ENCODE results near the gene ENTPD8. TPM values are rescaled to one million over a fixed set of nuclear protein-coding genes. Genes with fewer than 3 reads are reported as not detected.

ENTPD8 gene
- total RNA-seq, 4 donors from 2014 or later = 0.21 TPM; not detected in 3

GRCh38 chr9:137464291-137464999 is 23.3 kb upstream of the ENTPD8 start:
- intact Hi-C loops (cut with DNase I; ENCODE audit: low total_unique reads) = no loop called here
- Histone ChIP-seq H3K27me3 (no peaks in the 10 kb centered on the region), H3K4me1 (peaks cover 0 to 6% of the 10 kb centered on the region in 2 donors), H3K4me3 (no peak overlapping the region), H3K27ac (no peak overlapping the region), H3K36me3 (no peaks in the 10 kb centered on the region), H3K9me3 (no peaks in the 10 kb centered on the region)
- TF ChIP-seq POLR2A (IDR thresholded peaks at IDR 0.05) = no peak
- TF ChIP-seq, protein P1, sequence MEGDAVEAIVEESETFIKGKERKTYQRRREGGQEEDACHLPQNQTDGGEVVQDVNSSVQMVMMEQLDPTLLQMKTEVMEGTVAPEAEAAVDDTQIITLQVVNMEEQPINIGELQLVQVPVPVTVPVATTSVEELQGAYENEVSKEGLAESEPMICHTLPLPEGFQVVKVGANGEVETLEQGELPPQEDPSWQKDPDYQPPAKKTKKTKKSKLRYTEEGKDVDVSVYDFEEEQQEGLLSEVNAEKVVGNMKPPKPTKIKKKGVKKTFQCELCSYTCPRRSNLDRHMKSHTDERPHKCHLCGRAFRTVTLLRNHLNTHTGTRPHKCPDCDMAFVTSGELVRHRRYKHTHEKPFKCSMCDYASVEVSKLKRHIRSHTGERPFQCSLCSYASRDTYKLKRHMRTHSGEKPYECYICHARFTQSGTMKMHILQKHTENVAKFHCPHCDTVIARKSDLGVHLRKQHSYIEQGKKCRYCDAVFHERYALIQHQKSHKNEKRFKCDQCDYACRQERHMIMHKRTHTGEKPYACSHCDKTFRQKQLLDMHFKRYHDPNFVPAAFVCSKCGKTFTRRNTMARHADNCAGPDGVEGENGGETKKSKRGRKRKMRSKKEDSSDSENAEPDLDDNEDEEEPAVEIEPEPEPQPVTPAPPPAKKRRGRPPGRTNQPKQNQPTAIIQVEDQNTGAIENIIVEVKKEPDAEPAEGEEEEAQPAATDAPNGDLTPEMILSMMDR (IDR thresholded peaks at IDR 0.05) = no peak
- DNase-seq = no peak

DNA sequence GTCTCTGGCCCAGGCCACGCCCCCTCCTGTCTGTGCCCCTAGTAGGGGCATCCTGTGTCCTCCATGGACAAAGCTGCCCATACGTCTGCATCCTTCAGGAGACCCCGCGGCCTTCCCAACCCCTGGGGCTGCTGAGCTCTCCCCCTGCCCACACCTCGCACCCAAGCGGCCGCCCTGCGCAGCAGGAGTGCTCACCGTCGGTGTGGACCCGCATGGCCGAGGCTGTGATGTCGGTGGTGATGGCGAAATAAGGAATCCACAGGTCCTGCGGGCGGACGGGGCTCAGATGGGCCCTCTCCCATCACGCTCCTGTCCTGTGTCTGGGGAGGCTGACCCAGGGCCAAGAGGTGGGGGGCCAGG is 22.8 kb upstream of the ENTPD8 start:
- Histone ChIP-seq H3K9me3 (no peaks in the 10 kb centered on the region), H3K27ac (no peak overlapping the region), H3K4me3 (no peak overlapping the region), H3K27me3 (no peaks in the 10 kb centered on the region), H3K4me1 (peaks cover 0 to 7% of the 10 kb centered on the region in 2 donors), H3K36me3 (no peaks in the 10 kb centered on the region)
- intact Hi-C loops (cut with DNase I; ENCODE audit: low total_unique reads) = no loop called here
- TF ChIP-seq, protein P1 (IDR thresholded peaks at IDR 0.05) = no peak
- TF ChIP-seq POLR2A (IDR thresholded peaks at IDR 0.05) = no peak
- no peak for DNase-seq

GRCh38 chr9:137462986-137463930 is 22.1 kb upstream of the ENTPD8 start:
- Histone ChIP-seq H3K36me3 (no peaks in the 10 kb centered on the region), H3K27me3 (no peaks in the 10 kb centered on the region), H3K4me1 (peaks cover 0 to 13% of the 10 kb centered on the region in 2 donors), H3K4me3 (no peak overlapping the region), H3K9me3 (no peaks in the 10 kb centered on the region), H3K27ac (no peak overlapping the region)
- DNase-seq = no peak
- no peak for TF ChIP-seq POLR2A (IDR thresholded peaks at IDR 0.05)
- TF ChIP-seq, protein P1 (IDR thresholded peaks at IDR 0.05) = no peak
- intact Hi-C loops (cut with DNase I; ENCODE audit: low total_unique reads) = no loop called here

- DNase-seq = no peak
- intact Hi-C loops (cut with DNase I; ENCODE audit: low total_unique reads) = no loop called here
- Histone ChIP-seq H3K27me3 (no peaks in the 10 kb centered on the region), H3K27ac (no peak overlapping the region), H3K4me3 (no peak overlapping the region), H3K9me3 (no peaks in the 10 kb centered on the region), H3K36me3 (no peaks in the 10 kb centered on the region), H3K4me1 (peaks cover 0 to 16% of the 10 kb centered on the region in 2 donors)
- TF ChIP-seq, protein P1 (IDR thresholded peaks at IDR 0.05) = no peak
- TF ChIP-seq POLR2A (IDR thresholded peaks at IDR 0.05) = no peak
These were observed 21.3 kb upstream of the ENTPD8 start for GRCh38 chr9:137462396-137462985.

Measured in uterus (tissue), 4 donors.